ENCODE data around the gene DOLPP1. TPM values are rescaled to one million over a fixed set of nuclear protein-coding genes. Genes with fewer than 3 reads are reported as not detected.

Gene DOLPP1
- total RNA-seq, 1 donor from 2014 or later, result 9.4 TPM

GRCh38 chr9:129089246-129089645 is 8.3 kb downstream of the DOLPP1 start:
- Histone ChIP-seq H3K4me3 (no peak overlapping the region), H3K27me3 (ENCODE audit: low read depth) (no peaks in the 10 kb centered on the region), H3K4me1 (peaks cover 4% of the 10 kb centered on the region), H3K9me3 (replicated peaks) (no peaks in the 10 kb centered on the region), H3K27ac (replicated peaks) (no peak overlapping the region), H3K36me3 (peaks cover 46% of the 10 kb centered on the region)
- no peak for TF ChIP-seq CTCF (IDR thresholded peaks at IDR 0.05; ENCODE audit: borderline replicate concordance)
- no peak for DNase-seq
- intact Hi-C loops (cut with micrococcal nuclease), result no loop called here

DNA sequence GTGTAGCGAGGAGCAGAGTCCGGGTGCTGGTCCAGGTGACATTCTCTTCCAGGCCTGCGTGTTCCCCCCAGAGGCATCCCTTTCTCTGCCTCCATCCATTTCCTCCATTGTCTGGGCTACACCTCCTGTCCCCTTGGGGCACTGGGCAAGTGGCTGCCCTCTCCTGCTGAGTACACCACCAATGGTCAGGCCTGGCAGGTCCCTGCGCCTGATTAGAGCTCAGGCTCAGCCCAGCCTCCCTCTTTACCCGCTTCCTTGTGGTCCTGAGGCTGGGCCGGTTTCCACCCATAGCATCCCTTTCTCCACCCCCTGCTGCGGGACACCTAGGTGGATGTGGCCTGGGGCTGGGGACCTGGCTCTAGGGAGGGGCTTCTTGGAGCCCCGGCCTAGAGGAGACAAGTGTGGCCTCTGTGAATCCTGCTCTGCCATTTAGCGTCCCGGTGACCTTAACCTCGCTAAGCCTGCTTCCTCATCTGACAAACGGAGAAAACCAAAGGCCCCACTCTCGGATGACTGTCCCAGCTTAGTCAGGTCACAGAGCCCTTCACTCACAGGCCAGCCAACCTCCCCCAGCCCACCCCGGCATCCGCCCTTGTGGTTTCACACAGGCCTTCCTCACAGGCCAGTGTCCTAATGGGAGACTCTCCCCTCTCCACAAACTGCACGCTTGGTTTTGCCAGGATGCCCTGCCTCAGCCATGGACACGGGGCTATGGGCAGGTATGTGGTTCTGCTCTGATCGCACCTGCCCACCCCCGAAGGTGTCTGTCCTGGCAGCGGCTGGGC is 12.9 kb downstream of the DOLPP1 start:
- H3K27ac ChIP-seq (replicated peaks), result peak overlapping the region; percentile 46
- H3K27me3 ChIP-seq (ENCODE audit: low read depth), result no peaks in the 10 kb centered on the region
- H3K4me1 ChIP-seq, result peaks cover 12% of the 10 kb centered on the region
- no peak for TF ChIP-seq CTCF (IDR thresholded peaks at IDR 0.05; ENCODE audit: borderline replicate concordance)
- H3K36me3 ChIP-seq, result peaks cover 55% of the 10 kb centered on the region
- no peak for DNase-seq
- no peaks in the 10 kb centered on the region for H3K9me3 ChIP-seq (replicated peaks)
- intact Hi-C loops (cut with micrococcal nuclease), result no loop called here
- H3K4me3 ChIP-seq, result no peak overlapping the region

DNA sequence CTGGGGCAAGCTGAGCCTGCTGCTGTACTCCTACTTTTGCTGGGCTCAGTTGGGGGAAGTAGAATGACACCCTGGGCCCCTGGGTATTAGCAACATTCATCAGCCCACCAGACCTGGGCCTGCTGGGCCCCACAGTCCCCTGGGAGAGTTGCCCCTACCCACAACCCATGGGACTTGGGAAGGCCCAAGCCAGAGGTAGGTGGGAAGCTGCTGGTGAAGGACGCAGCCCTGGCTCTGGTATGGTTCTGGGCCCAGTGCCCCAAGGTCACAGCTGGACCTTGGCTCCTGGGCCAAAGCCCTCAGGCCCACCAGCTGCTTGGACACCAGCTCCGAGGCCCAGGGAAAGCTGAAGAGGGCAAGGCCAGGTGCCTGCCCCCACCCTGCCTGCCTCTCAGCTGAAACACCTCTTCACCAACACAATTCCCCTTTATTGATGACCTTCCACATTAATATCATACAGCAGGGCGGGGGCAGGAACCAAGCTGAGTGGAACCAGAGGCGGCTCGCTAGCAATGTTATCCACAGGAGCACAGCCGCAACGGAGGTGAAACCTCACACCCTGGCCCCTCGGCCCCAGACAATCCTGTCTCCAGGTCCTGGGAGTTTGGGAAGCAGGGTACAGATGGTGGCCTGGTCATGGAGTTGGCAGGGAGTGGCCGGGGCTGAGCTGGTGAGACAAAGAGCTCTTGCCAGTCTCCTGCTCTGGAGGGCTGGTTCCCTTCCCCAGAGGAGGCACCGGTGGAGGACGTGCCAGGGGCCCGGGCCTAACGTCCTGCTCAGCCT is 13.7 kb downstream of the DOLPP1 start:
- no peak for DNase-seq
- no peak overlapping the region for H3K4me3 ChIP-seq
- peaks cover 12% of the 10 kb centered on the region for H3K4me1 ChIP-seq
- peaks cover 47% of the 10 kb centered on the region for H3K36me3 ChIP-seq
- TF ChIP-seq CTCF (IDR thresholded peaks at IDR 0.05; ENCODE audit: borderline replicate concordance), result no peak
- peak overlapping the region; percentile 46 for H3K27ac ChIP-seq (replicated peaks)
- H3K27me3 ChIP-seq (ENCODE audit: low read depth), result no peaks in the 10 kb centered on the region
- H3K9me3 ChIP-seq (replicated peaks), result no peaks in the 10 kb centered on the region
- intact Hi-C loops (cut with micrococcal nuclease), result no loop called here

GRCh38 chr9:129095170-129095667 is 14.3 kb downstream of the DOLPP1 start:
- DNase-seq, result no peak
- Histone ChIP-seq H3K9me3 (replicated peaks) (no peaks in the 10 kb centered on the region), H3K4me3 (no peak overlapping the region), H3K36me3 (peaks cover 43% of the 10 kb centered on the region), H3K4me1 (peaks cover 12% of the 10 kb centered on the region), H3K27me3 (ENCODE audit: low read depth) (no peaks in the 10 kb centered on the region), H3K27ac (replicated peaks) (peak overlapping the region; percentile 46)
- intact Hi-C loops (cut with micrococcal nuclease), result no loop called here
- no peak for TF ChIP-seq CTCF (IDR thresholded peaks at IDR 0.05; ENCODE audit: borderline replicate concordance)

DNA sequence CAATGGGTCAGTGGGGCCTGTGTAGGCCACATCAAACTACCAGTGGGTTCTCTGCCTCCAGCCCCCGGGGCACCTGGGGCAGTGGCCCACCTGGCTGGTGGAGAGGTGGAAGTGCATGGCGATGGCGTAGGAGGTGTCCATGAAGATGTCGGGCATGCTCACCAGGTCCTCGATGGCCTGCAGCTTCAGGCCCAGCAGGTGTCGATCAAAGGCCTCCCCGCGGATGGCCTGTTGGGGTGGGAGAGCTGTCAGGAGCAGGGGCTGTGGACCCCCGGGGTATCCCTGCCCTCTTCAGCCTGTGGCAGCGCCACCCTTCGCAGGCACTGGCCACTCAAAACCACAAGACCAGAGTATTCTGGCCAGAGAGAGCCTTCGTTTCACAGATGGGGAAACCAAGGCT is 15.0 kb downstream of the DOLPP1 start:
- Histone ChIP-seq H3K27ac (replicated peaks) (no peak overlapping the region), H3K9me3 (replicated peaks) (no peaks in the 10 kb centered on the region), H3K4me3 (no peak overlapping the region), H3K27me3 (ENCODE audit: low read depth) (no peaks in the 10 kb centered on the region), H3K4me1 (peaks cover 12% of the 10 kb centered on the region), H3K36me3 (peaks cover 39% of the 10 kb centered on the region)
- no peak for DNase-seq
- intact Hi-C loops (cut with micrococcal nuclease), result no loop called here
- no peak for TF ChIP-seq CTCF (IDR thresholded peaks at IDR 0.05; ENCODE audit: borderline replicate concordance)
